HG03558 (cell line): Measurements from ENCODE around the gene CD247.

ENCODE experiments used
- ATAC-seq: cut with Tn5 transposase; IDR thresholded peaks from one replicate; pipeline ENCODE4 v1.9.1; 2021; ENCODE audit warnings: moderate number of reproducible peaks; ENCODE audit not compliant: unreplicated experiment; ENCODE audit errors: extremely low read depth

Gene CD247

DNA sequence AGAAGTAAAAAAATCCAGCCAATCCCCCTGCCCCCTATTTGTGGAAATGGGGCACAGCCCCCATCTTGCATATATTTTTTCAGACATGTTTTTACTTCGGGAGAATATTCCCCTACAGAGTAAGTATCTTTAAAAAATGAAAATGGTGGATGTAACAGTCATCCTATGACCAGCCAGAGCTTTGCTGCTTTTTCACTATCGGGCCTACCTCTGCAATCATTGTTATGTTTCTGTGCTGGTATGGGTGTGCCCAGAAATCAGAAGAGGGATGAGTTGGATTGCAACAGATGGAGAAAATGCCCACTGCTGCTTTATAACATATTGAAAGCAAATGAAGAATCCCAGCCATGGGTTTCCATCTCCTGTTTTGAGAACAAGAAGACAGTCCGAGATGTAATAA lies 2.9 kb downstream of the CD247 start:
- no peak for ATAC-seq

- ATAC-seq, result no peak
These were observed 4.0 kb downstream of the CD247 start for GRCh38 chr1:167514288-167514687.

GRCh38 chr1:167512046-167512654 lies 6.2 kb downstream of the CD247 start:
- no peak for ATAC-seq

DNA sequence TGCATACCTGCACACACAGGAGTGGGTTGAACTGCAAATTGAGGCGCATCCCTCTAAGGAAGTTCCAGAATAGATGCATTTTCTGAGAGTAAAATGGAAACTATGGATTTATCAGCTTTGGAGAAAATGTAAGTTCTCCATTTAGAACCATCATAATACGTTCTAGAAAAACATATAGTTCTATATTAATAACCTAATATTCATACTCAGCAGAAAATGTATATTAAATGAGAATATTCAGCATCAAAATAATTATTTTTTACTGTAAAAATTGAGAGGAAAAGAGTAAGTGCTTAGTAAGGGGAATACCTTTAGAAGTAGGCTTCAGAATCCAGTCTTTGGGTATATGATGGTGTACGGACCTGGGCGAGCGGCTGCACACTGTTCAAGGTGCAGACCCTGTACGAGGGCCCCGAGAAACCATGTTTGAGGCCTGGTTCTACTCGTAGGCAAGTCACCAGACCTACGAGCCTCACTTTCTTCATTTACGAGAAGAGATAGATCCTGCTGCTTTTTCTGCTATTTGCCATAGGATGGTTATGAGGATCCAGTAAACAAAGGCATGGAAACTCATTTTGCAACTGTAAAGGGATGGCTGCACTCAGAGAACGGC lies 6.8 kb downstream of the CD247 start:
- ATAC-seq, result no peak

GRCh38 chr1:167510881-167511280 lies 7.4 kb downstream of the CD247 start:
- no peak for ATAC-seq

GRCh38 chr1:167510244-167510643 lies 8.1 kb downstream of the CD247 start:
- ATAC-seq, result no peak

- no peak for ATAC-seq
These were observed 8.7 kb downstream of the CD247 start for GRCh38 chr1:167509587-167509986.

DNA sequence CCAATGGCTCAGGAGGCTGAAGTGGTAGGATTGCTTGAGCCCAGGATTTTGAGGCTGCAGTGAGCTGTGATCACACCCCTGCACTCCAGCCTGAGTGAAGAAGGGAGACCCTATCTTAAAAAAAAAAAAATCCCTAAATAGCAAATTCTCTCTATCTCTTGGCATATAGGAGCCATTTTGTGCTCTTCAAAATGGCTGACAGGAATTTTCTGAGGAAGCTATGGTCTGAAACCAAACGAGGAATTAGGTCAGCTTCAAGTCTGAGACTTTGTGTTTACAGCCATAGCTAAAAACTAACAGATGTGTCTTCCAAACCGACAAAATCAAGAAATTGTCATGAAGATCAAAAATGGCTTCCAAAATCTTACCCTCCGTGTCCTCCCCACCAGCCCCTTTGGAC lies 10.6 kb downstream of the CD247 start:
- ATAC-seq, result no peak

DNA sequence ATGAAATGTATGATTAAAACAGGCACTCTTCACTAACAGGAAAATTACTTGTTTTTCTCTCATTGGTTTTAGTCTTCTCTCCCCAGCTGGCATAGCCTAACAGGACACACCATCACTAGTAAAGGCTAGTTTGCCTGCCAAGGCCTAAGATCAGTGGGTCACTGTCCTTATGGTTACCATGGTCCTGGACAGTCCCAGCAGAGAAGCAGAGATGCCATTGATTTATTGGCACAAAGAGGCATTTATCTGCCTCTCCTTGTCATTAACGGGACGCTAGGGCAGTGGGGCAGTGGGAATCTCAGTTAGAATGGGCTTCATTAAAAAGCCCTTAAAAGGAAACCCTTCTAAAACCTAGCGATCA lies 13.9 kb downstream of the CD247 start:
- no peak for ATAC-seq

DNA sequence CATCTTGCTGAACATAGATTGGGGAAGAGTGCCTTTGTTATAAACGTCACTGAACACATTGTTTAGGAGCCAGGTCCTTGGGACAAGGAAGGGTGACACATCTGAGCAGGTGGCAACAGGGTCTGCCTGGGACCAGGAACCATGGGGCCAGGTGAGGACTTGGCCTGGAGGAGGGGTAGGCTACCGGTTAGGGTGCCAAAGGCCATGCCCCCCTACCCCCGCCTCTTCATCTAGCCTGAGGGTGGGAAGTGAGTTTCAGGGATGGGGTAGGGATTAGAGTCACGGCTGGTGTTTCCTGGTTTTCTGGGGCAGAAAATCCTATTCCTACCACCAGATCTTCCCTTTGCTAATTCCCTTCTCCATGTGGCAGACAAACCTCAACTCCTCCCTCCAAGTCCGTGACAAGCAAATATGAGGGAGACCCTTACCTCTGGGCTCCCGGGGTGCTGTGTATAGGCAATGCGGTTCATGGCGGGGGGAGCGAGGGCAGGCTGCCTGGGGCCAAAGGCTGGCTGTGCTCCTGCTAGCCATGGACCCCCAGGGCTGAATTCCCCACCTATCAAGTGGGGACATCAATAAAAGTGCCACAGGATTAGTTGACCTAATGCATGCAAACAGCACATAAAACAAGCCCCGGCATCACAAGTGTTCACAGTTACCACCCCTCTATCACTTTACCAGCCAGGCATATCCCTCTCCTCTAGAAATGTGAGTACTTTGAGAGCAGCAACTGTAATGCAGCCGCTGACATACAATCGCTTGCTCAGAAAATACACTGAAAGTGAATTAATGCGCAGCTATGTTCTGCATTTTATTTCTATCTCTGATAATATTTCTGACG lies 14.5 kb downstream of the CD247 start:
- ATAC-seq, result no peak

DNA sequence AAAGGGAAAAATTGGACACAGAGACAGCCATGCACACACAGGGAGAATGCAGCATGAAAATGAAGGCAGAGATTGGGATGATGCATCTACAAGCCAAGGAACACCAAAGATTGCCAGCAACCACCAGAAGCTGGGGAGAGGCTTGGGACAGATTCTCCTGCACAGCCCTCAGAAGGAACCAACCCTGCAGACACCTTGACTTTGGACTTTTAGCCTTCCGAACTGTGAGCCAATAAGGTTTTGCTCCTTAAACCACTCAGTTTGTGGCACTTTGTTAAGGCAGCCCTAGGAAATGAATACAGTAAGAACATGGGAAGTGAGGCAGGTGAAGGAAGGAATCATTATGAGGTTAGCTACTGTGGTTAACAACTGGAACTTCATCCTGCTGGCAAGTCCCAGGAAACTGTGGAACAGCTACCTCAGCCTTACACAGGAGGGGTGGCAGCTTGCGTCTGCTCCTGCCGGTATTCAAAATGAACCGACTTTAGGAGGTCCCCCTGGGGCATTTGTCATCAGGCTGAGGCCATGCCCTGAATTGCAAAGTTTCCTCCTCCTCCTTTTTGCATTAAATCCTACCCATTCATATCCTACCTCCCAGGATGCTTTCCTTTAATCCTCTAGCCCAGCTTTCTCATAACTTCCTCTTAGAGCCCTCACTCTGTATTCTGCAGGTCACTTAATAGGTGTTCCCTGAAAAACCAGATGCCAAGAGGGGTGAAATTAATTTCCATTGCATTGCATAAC lies 15.4 kb downstream of the CD247 start:
- ATAC-seq, result no peak

GRCh38 chr1:167502192-167502551 lies 16.2 kb downstream of the CD247 start:
- ATAC-seq, result no peak

GRCh38 chr1:167501515-167502191 lies 16.7 kb downstream of the CD247 start:
- no peak for ATAC-seq

GRCh38 chr1:167500283-167500860 lies 18.0 kb downstream of the CD247 start:
- no peak for ATAC-seq

GRCh38 chr1:167499664-167500101 lies 18.6 kb downstream of the CD247 start:
- peak; percentile 93 for ATAC-seq

DNA sequence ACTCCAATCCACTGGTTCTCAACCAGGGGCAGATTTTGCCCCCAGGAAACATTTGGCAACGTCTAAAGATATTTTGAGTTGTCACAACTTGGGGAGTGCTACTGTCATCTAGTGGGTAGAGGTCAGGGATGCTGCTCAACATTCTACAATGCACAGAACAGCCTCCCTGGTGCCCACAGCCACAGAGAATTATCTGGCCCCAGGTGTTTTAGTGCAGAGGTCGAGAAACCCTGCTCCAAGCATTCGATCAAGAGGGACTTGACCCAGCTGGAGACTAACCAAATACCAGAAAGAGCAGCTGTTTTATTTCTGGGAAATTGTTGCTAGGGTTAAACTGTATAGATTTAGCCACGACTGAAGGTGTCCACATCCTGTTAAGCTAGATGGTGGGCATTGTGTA lies 19.2 kb downstream of the CD247 start:
- ATAC-seq, result no peak

DNA sequence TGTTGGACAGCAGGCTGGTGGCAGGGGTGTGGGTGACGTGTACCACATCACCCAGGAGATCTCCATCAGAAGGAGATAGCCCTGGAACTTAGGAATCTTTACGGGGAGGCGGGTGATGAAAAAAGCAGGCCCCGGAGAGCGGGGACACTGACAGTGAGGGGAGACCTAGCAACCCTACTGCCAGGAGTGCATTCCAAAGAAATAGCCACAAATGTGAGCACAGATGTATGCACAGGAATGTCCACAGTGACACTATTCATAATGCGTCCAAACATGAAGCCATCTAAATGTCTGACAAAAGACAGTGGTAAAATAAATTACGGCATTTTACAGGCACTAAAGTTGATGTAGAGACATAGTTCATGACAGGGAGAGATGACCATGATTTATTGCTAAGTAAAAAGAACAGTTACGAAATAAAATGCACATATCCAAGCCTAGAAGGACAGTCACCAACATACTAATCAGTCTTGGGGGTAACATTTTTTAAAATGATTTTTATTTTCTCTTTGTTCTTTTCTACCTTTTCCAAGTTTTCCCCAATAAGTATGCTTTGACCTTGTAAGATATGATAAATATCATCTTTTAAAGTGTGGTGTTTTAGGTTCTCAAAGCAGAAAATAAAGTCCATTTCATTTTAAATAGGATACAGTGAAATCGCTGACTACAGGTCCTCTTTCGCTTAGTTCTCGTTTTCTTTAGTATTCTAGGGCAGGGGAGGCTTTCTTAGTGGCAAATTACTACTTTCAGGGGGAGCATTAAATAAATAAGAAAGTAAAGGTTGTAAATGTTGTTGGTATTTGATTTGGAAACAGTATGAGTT lies 21.3 kb downstream of the CD247 start:
- no peak for ATAC-seq

- ATAC-seq, result no peak
These were observed 25.0 kb downstream of the CD247 start for GRCh38 chr1:167493372-167493771.

DNA sequence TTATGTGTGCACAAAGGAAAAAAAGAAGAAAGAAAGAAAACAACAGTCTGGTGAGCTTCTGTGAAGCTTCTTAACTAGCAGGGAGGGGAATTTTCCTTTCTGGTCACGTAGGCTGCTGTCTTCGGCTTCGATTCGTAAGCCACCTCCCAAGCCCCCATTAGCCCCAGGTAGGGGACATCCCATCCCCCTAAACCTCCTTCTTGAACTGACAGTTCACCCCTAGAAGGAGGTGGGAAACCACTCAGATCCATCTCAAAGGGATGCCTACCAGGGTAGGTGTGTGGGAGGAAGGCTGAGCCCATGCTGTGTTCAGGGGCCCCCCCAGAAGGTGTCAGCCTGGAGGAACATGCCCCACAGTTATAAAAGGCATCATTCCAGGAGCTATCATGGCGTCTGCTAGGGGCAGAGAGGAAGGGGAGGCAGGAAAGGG lies 25.8 kb downstream of the CD247 start:
- ATAC-seq, result no peak
